ENCODE data around the gene CPNE5. TPM values are rescaled to one million over a fixed set of nuclear protein-coding genes. Genes with fewer than 3 reads are reported as not detected.

Gene CPNE5
- total RNA-seq, 4 donors from 2014 or later = 0.39 to 3.0 (median 1.4) TPM

- Histone ChIP-seq H3K36me3 (no peaks in the 10 kb centered on the region), H3K27ac (no peak overlapping the region), H3K4me3 (no peak overlapping the region), H3K4me1 (peaks cover 0 to 7% (median 0%) of the 10 kb centered on the region in 4 donors), H3K27me3 (no peaks in the 10 kb centered on the region), H3K9me3 (no peaks in the 10 kb centered on the region)
- 65 to 81% methylated on average over 4 of the region's 4 CpGs for WGBS, 2 donors
- no peak for TF ChIP-seq POLR2A (IDR thresholded peaks at IDR 0.05)
- no peak for TF ChIP-seq CTCF (IDR thresholded peaks at IDR 0.05)
- TF ChIP-seq EP300 (IDR thresholded peaks at IDR 0.05) = no peak
- DNase-seq (ENCODE audit: low spot score in 2 of 2) = no peak
Observed at GRCh38 chr6:36818756-36819155, 20.5 kb downstream of the CPNE5 start.

GRCh38 chr6:36817847-36818246 is 21.4 kb downstream of the CPNE5 start:
- DNase-seq (ENCODE audit: low spot score in 2 of 2) = no peak
- 85 to 87% methylated on average over 3 of the region's 3 CpGs for WGBS, 2 donors

GRCh38 chr6:36817176-36817817 is 21.9 kb downstream of the CPNE5 start:
- TF ChIP-seq CTCF (IDR thresholded peaks at IDR 0.05) (no peak), POLR2A (IDR thresholded peaks at IDR 0.05) (no peak), EP300 (IDR thresholded peaks at IDR 0.05) (no peak)
- H3K27me3 ChIP-seq = no peaks in the 10 kb centered on the region
- DNase-seq (ENCODE audit: low spot score in 2 of 2) = no peak
- H3K27ac ChIP-seq = no peak overlapping the region
- no peaks in the 10 kb centered on the region for H3K9me3 ChIP-seq
- peaks cover 0 to 7% (median 0%) of the 10 kb centered on the region in 4 donors for H3K4me1 ChIP-seq
- H3K4me3 ChIP-seq = no peak overlapping the region
- 76 to 89% methylated on average over 9 of the region's 9 CpGs for WGBS, 2 donors
- H3K36me3 ChIP-seq = no peaks in the 10 kb centered on the region

More at GRCh38 chr6:36817847-36818246, 21.4 kb downstream of the CPNE5 start:
- Histone ChIP-seq H3K27ac (no peak overlapping the region), H3K4me3 (no peak overlapping the region), H3K27me3 (no peaks in the 10 kb centered on the region), H3K4me1 (peaks cover 0 to 7% (median 0%) of the 10 kb centered on the region in 4 donors), H3K9me3 (no peaks in the 10 kb centered on the region), H3K36me3 (no peaks in the 10 kb centered on the region)
- TF ChIP-seq POLR2A (IDR thresholded peaks at IDR 0.05) (no peak), EP300 (IDR thresholded peaks at IDR 0.05) (no peak), CTCF (IDR thresholded peaks at IDR 0.05) (no peak)

- H3K27ac ChIP-seq = no peak overlapping the region
- TF ChIP-seq CTCF (IDR thresholded peaks at IDR 0.05) (no peak), POLR2A (IDR thresholded peaks at IDR 0.05) (no peak), EP300 (IDR thresholded peaks at IDR 0.05) (no peak)
- H3K4me1 ChIP-seq = peaks cover 0 to 7% (median 0%) of the 10 kb centered on the region in 4 donors
- no peaks in the 10 kb centered on the region for H3K36me3 ChIP-seq
- no peaks in the 10 kb centered on the region for H3K9me3 ChIP-seq
- H3K27me3 ChIP-seq = no peaks in the 10 kb centered on the region
- WGBS, 2 donors = 35 to 52% methylated on average over 7 of the region's 7 CpGs
- no peak for DNase-seq (ENCODE audit: low spot score in 2 of 2)
- H3K4me3 ChIP-seq = no peak overlapping the region
Observed at GRCh38 chr6:36815962-36816735, 23.1 kb downstream of the CPNE5 start.

GRCh38 chr6:36814249-36814648 is 25.0 kb downstream of the CPNE5 start:
- WGBS, 2 donors = 87 to 91% methylated on average over 7 of the region's 7 CpGs
- TF ChIP-seq CTCF (IDR thresholded peaks at IDR 0.05) (no peak), POLR2A (IDR thresholded peaks at IDR 0.05) (no peak), EP300 (IDR thresholded peaks at IDR 0.05) (no peak)

More at GRCh38 chr6:36814249-36814648, 25.0 kb downstream of the CPNE5 start:
- Histone ChIP-seq H3K27ac (no peak overlapping the region), H3K9me3 (no peaks in the 10 kb centered on the region), H3K4me3 (no peak overlapping the region), H3K36me3 (no peaks in the 10 kb centered on the region), H3K27me3 (no peaks in the 10 kb centered on the region), H3K4me1 (peaks cover 0 to 7% (median 0%) of the 10 kb centered on the region in 4 donors)
- DNase-seq (ENCODE audit: low spot score in 2 of 2) = no peak
